Ishikawa (cell line): ENCODE measurements around the gene TAF1C.

ENCODE experiments used
- CEBPB ChIP-seq: IDR thresholded peaks from 2 replicates; pipeline ENCODE4 v1.6.1; 2012
- CREB1 ChIP-seq: IDR thresholded peaks from 2 replicates; pipeline ENCODE4 v1.6.1; 2012; ENCODE audit warnings: low read depth
- EGR1 ChIP-seq: IDR thresholded peaks from 2 replicates; pipeline ENCODE4 v1.6.1; 2012
- EP300 ChIP-seq: IDR thresholded peaks from 2 replicates; pipeline ENCODE4 v1.6.1; 2012; ENCODE audit warnings: borderline replicate concordance
- FOXM1 ChIP-seq: IDR thresholded peaks from 2 replicates; pipeline ENCODE4 v1.6.1; 2012; ENCODE audit warnings: low read depth, borderline replicate concordance
- NFIC ChIP-seq: IDR thresholded peaks from 2 replicates; pipeline ENCODE4 v1.6.1; 2012
- RAD21 ChIP-seq: IDR thresholded peaks from 2 replicates; pipeline ENCODE4 v1.6.1; 2012; ENCODE audit warnings: low read depth
- TAF1 ChIP-seq: IDR thresholded peaks from 2 replicates; pipeline ENCODE4 v1.6.1; 2012; ENCODE audit warnings: low read depth, mild to moderate bottlenecking
- TCF12 ChIP-seq: IDR thresholded peaks from 2 replicates; pipeline ENCODE4 v1.6.1; 2012; ENCODE audit warnings: low read depth
- TEAD4 ChIP-seq: IDR thresholded peaks from 2 replicates; pipeline ENCODE4 v1.6.1; 2012
- YY1 ChIP-seq: IDR thresholded peaks from 2 replicates; pipeline ENCODE4 v1.6.1; 2012; ENCODE audit warnings: low read depth
- ZBTB7A ChIP-seq: IDR thresholded peaks from 2 replicates; pipeline ENCODE4 v1.6.1; 2012; ENCODE audit warnings: low read depth
- TF ChIP-seq, protein P1 (sequence below): IDR thresholded peaks from 2 replicates; pipeline ENCODE4 v1.6.1; 2012
- TF ChIP-seq, protein P2 (sequence below): IDR thresholded peaks from 2 replicates; pipeline ENCODE4 v1.6.1; 2012; ENCODE audit warnings: low read depth, mild to moderate bottlenecking
- TF ChIP-seq, protein P3 (sequence below): IDR thresholded peaks from 2 replicates; pipeline ENCODE4 v1.6.1; 2012

TAF1C gene

DNA sequence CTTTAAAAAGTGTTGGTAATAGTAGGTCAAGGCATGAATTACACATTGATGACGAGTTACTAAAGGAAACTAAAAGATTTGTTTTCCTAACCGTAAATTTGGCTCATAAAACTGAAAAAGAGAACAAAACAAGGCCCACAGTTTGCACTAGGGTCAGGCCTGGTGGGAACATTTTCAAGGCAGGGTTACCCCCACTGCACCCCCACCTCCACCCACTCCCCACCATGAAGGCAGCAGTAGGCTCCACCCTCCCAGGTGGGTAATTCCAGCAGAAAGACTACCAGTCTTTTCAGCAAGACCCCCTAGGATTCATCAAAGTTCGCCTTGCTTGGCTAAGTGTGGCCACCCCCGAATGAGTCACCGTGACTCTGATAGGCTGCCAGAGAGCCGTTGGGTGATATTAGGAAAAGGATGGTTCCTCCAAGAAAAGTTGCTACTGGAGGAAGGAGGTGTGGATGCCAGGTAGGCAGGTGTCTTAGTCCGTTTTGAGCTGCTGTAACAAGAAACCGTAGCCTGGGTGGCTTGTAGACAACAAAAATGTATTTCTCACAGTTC is 33.1 kb downstream of the TAF1C start:
- TF ChIP-seq, protein P1, sequence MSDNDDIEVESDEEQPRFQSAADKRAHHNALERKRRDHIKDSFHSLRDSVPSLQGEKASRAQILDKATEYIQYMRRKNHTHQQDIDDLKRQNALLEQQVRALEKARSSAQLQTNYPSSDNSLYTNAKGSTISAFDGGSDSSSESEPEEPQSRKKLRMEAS, result no peak
- TF ChIP-seq EP300 (no peak), TCF12 (no peak), EGR1 (no peak), CEBPB (no peak), ZBTB7A (no peak), YY1 (no peak), FOXM1 (no peak), NFIC (no peak), RAD21 (no peak), TAF1 (no peak), CREB1 (no peak), TEAD4 (no peak)
- TF ChIP-seq, protein P2, sequence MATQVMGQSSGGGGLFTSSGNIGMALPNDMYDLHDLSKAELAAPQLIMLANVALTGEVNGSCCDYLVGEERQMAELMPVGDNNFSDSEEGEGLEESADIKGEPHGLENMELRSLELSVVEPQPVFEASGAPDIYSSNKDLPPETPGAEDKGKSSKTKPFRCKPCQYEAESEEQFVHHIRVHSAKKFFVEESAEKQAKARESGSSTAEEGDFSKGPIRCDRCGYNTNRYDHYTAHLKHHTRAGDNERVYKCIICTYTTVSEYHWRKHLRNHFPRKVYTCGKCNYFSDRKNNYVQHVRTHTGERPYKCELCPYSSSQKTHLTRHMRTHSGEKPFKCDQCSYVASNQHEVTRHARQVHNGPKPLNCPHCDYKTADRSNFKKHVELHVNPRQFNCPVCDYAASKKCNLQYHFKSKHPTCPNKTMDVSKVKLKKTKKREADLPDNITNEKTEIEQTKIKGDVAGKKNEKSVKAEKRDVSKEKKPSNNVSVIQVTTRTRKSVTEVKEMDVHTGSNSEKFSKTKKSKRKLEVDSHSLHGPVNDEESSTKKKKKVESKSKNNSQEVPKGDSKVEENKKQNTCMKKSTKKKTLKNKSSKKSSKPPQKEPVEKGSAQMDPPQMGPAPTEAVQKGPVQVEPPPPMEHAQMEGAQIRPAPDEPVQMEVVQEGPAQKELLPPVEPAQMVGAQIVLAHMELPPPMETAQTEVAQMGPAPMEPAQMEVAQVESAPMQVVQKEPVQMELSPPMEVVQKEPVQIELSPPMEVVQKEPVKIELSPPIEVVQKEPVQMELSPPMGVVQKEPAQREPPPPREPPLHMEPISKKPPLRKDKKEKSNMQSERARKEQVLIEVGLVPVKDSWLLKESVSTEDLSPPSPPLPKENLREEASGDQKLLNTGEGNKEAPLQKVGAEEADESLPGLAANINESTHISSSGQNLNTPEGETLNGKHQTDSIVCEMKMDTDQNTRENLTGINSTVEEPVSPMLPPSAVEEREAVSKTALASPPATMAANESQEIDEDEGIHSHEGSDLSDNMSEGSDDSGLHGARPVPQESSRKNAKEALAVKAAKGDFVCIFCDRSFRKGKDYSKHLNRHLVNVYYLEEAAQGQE, result no peak
- TF ChIP-seq, protein P3, sequence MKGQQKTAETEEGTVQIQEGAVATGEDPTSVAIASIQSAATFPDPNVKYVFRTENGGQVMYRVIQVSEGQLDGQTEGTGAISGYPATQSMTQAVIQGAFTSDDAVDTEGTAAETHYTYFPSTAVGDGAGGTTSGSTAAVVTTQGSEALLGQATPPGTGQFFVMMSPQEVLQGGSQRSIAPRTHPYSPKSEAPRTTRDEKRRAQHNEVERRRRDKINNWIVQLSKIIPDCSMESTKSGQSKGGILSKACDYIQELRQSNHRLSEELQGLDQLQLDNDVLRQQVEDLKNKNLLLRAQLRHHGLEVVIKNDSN, result no peak

DNA sequence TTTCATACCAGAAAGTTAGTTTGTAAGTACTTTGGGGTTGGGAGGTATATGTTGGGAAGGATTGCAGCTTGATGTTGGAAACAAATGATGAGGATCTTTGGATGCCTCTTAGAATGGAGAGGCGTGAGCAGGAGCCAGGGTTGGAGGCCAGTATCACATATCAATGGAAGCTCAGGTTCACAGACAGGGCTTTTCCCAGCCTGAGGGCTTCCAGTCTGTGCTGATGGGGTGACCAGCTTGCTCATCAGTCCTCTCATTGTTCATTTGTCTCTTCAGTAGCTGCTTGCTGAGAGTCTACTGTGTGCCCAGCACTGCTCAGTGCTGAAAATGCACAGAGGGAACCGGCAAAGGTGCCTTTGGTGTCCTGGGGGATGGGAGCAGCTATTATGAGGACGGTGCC is 35.9 kb downstream of the TAF1C start:
- TF ChIP-seq EP300 (no peak), TEAD4 (no peak), TAF1 (no peak), EGR1 (no peak), NFIC (no peak), TCF12 (no peak), ZBTB7A (no peak), FOXM1 (no peak), CEBPB (no peak), CREB1 (no peak), YY1 (no peak), RAD21 (no peak)
- TF ChIP-seq, protein P3, result no peak
- TF ChIP-seq, protein P2, result no peak
- TF ChIP-seq, protein P1, result no peak

DNA sequence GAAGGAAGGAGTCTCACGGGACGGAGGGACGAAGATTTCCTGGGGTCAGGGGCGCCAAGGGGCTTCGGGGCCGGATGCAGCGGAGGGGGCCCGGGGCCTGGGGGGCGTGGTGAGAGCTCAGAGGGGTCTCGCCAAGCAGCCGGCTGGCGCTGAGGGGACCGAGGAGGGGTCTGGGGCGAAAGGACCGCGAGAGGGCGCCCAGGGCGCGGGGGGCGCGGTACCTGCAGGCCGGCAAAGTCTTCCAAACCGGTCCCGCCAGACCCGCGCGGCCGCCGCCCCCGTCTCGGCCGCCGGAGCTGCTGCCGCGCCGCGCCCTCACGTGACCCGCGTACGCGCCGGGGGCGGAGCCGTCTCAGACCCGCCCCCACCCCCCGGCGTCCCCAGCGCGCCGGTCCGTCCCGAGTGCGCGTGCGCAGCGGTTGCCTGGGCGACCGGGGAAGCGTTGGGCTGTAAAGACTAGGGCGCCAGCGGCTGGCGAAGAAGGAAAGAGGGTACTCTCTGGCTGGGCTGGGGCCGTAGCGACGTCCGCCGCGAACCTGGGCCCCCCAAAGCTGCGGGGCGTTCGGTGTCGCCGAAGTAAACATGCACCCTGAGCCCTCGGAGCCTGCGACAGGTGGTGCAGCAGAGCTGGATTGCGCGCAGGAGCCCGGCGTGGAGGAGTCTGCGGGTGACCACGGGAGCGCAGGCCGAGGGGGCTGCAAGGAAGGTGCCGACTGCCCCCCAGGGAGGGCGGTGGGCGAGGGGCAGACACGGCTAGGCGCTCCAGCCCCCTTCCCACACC is 41.8 kb downstream of the TAF1C start, which contains the start of the genes DNAAF1 and HSDL1:
Gene DNAAF1 (plus strand): TSS at position 450 of the 781 bp plus-strand sequence. CDS start 133 bp downstream, at position 583.
Gene HSDL1 (minus strand): TSS at position 319 of the 781 bp plus-strand sequence. CDS start 13,856 bp downstream, outside the sequence.
- TF ChIP-seq ZBTB7A (peak; percentile 92), NFIC (no peak), YY1 (no peak), TEAD4 (no peak), EP300 (no peak), RAD21 (peak; percentile 14; the same call in 1 of the 2 replicates), TAF1 (peak; percentile 48; the same call in 1 of the 2 replicates), EGR1 (peak; percentile 55; the same call in 1 of the 2 replicates), TCF12 (no peak; the same call in 1 of the 2 replicates), CEBPB (no peak), CREB1 (no peak), FOXM1 (no peak)
- TF ChIP-seq, protein P2, result no peak
- TF ChIP-seq, protein P1, result no peak; the same call in 1 of the 2 replicates
- TF ChIP-seq, protein P3, result peak; percentile 95
